C4-2B (cell line): Measurements from ENCODE around the gene RNF40.

Experiments used
- H3K27ac ChIP-seq: fragments of 450-650 bp; 2 replicates; pipeline ENCODE4 v1.5.1; 2017
- CTCF ChIP-seq: fragments of 450-650 bp; conservative IDR thresholded peaks from 2 replicates; pipeline ENCODE4 v1.5.1; 2017; ENCODE audit warnings: mild to moderate bottlenecking
- ZFX ChIP-seq: fragments of 450-650 bp; IDR thresholded peaks from 2 replicates; pipeline ENCODE4 v1.6.1; 2017

Gene RNF40

GRCh38 chr16:30775131-30775391 lies 12.9 kb downstream of the RNF40 start:
- TF ChIP-seq CTCF (no peak), ZFX (no peak)
- H3K27ac ChIP-seq = peak overlapping the region; percentile 97

GRCh38 chr16:30775392-30776188 lies 13.5 kb downstream of the RNF40 start:
- peak overlapping the region; percentile 97 for H3K27ac ChIP-seq
- TF ChIP-seq ZFX (peak; percentile 87), CTCF (no peak)

GRCh38 chr16:30777591-30778297 lies 15.6 kb downstream of the RNF40 start:
- no peak for TF ChIP-seq ZFX
- no peak for TF ChIP-seq CTCF
- H3K27ac ChIP-seq = no peak overlapping the region

- TF ChIP-seq ZFX (no peak), CTCF (no peak)
- no peak overlapping the region for H3K27ac ChIP-seq
Measured at GRCh38 chr16:30778549-30779244, 16.6 kb downstream of the RNF40 start.

- no peak for TF ChIP-seq CTCF
- TF ChIP-seq ZFX = no peak
- no peak overlapping the region for H3K27ac ChIP-seq
Measured at GRCh38 chr16:30779596-30779995, 17.5 kb downstream of the RNF40 start.

- TF ChIP-seq ZFX (no peak), CTCF (no peak)
- H3K27ac ChIP-seq = no peak overlapping the region
Measured at GRCh38 chr16:30780021-30780420, 17.9 kb downstream of the RNF40 start.

- H3K27ac ChIP-seq = no peak overlapping the region
- TF ChIP-seq CTCF (no peak), ZFX (no peak)
Measured at GRCh38 chr16:30780549-30780948, 18.4 kb downstream of the RNF40 start.
